Mesenchymal stem cell (in vitro differentiated cells and primary cell): ENCODE results near the gene IL10.

ENCODE experiments used
- DNase-seq: peaks from one replicate; pipeline ENCODE4 v3.0.0-alpha.2; 2013
- H2AFZ ChIP-seq: one replicate; pipeline ENCODE4 v1.6.1; 2013; ENCODE audit warnings: low read depth, mild to moderate bottlenecking, control low read depth, inconsistent platforms, low read length, moderate library complexity
- H2AK5ac ChIP-seq: 2 replicates; pipeline ENCODE4 v1.6.1; 2013; ENCODE audit warnings: low read length, moderate library complexity, mild to moderate bottlenecking, inconsistent platforms; ENCODE audit not compliant: severe bottlenecking
- H2BK120ac ChIP-seq: one replicate; pipeline ENCODE4 v1.6.1; 2013; ENCODE audit warnings: low read depth, mild to moderate bottlenecking, inconsistent platforms, low read length, moderate library complexity
- H2BK12ac ChIP-seq, 2 experiments: one replicate each; pipeline ENCODE4 v1.6.1; 2013; ENCODE audit warnings: inconsistent platforms in 2 of 2, low read length in 2 of 2, mild to moderate bottlenecking in 2 of 2, moderate library complexity in 2 of 2, control low read depth in 1 of 2
- H2BK15ac ChIP-seq: one replicate; pipeline ENCODE4 v1.6.1; 2013; ENCODE audit warnings: mild to moderate bottlenecking, low read depth, inconsistent platforms; ENCODE audit not compliant: poor library complexity, severe bottlenecking
- H2BK5ac ChIP-seq: 2 replicates; pipeline ENCODE4 v1.6.1; 2013; ENCODE audit warnings: low read depth, mild to moderate bottlenecking, low read length, control low read depth, inconsistent platforms; ENCODE audit not compliant: poor library complexity, severe bottlenecking
- H3K14ac ChIP-seq, 2 experiments: one replicate each; pipeline ENCODE4 v1.6.1; 2013; ENCODE audit warnings: inconsistent platforms in 2 of 2, low read length in 2 of 2, control low read depth in 1 of 2, mild to moderate bottlenecking in 1 of 2, moderate library complexity in 1 of 2
- H3K18ac ChIP-seq, 2 experiments: one replicate each; pipeline ENCODE4 v1.6.1; 2013; ENCODE audit warnings: inconsistent platforms in 2 of 2, low read length in 2 of 2, control low read depth in 1 of 2, low read depth in 1 of 2, mild to moderate bottlenecking in 1 of 2
- H3K23ac ChIP-seq, 2 experiments: one replicate each; pipeline ENCODE4 v1.6.1; 2013; ENCODE audit warnings: inconsistent platforms in 2 of 2, low read length in 2 of 2, mild to moderate bottlenecking in 2 of 2, moderate library complexity in 2 of 2, control low read depth in 1 of 2
- H3K27ac ChIP-seq: 2 replicates; pipeline ENCODE4 v1.5.1; 2013; ENCODE audit warnings: mild to moderate bottlenecking, moderate library complexity, low read length, control low read depth, inconsistent platforms; ENCODE audit not compliant: poor library complexity, severe bottlenecking
- H3K27me3 ChIP-seq, 2 experiments: 2 replicates each; pipeline versions ENCODE4 v1.6.1 to v1.7.0; 2013; ENCODE audit warnings: low read length in 2 of 2, mild to moderate bottlenecking in 2 of 2, moderate library complexity in 2 of 2, control low read depth in 1 of 2, inconsistent platforms in 1 of 2; ENCODE audit not compliant: control insufficient read depth in 1 of 2, insufficient read depth in 1 of 2
- H3K36me3 ChIP-seq, 2 experiments: 2 replicates each; pipeline versions ENCODE4 v1.6.1 to v1.7.0; 2013; ENCODE audit warnings: low read length in 2 of 2, control low read depth in 1 of 2, inconsistent platforms in 1 of 2, low read depth in 1 of 2, mild to moderate bottlenecking in 1 of 2; ENCODE audit not compliant: insufficient read depth in 2 of 2, control insufficient read depth in 1 of 2
- H3K4ac ChIP-seq, 2 experiments: one replicate each; pipeline ENCODE4 v1.6.1; 2013; ENCODE audit warnings: inconsistent platforms in 2 of 2, low read length in 2 of 2, mild to moderate bottlenecking in 2 of 2, moderate library complexity in 2 of 2, control low read depth in 1 of 2, low read depth in 1 of 2
- H3K4me1 ChIP-seq: 2 replicates; pipeline ENCODE4 v1.6.1; 2013; ENCODE audit warnings: low read depth, low read length, control low read depth; ENCODE audit not compliant: control insufficient read depth, insufficient read depth
- H3K4me2 ChIP-seq: 2 replicates; pipeline ENCODE4 v1.6.1; 2013; ENCODE audit warnings: low read length, mild to moderate bottlenecking, inconsistent platforms; ENCODE audit not compliant: poor library complexity, severe bottlenecking
- H3K4me3 ChIP-seq, 2 experiments: 2 replicates each; pipeline versions ENCODE4 v1.5.1 to v1.7.0; 2013; ENCODE audit warnings: low read length in 2 of 2, mild to moderate bottlenecking in 2 of 2, control low read depth in 1 of 2, low read depth in 1 of 2; ENCODE audit not compliant: insufficient read depth in 1 of 2
- H3K79me1 ChIP-seq: replicated peaks from 2 replicates; pipeline ENCODE4 v1.6.1; 2013; ENCODE audit warnings: mild to moderate bottlenecking, control low read depth, low read length, inconsistent platforms; ENCODE audit not compliant: poor library complexity, severe bottlenecking
- H3K9ac ChIP-seq: 2 replicates; pipeline ENCODE4 v1.7.0; 2013; ENCODE audit warnings: mild to moderate bottlenecking, low read length, moderate library complexity
- H3K9me3 ChIP-seq: 2 replicates; pipeline ENCODE4 v1.7.0; 2013; ENCODE audit warnings: mild to moderate bottlenecking, low read length; ENCODE audit not compliant: control insufficient read depth
- H4K8ac ChIP-seq: one replicate; pipeline ENCODE4 v1.6.1; 2013; ENCODE audit warnings: inconsistent platforms, mild to moderate bottlenecking, low read length, moderate library complexity
- H4K91ac ChIP-seq: one replicate; pipeline ENCODE4 v1.6.1; 2013; ENCODE audit warnings: mild to moderate bottlenecking, low read length, inconsistent platforms
- WGBS: methylation state at CpG from one replicate; pipeline ENCODE4 v1.1.7; 2013; ENCODE audit warnings: mixed read lengths; 5-methylcytosine and 5-hydroxymethylcytosine counted together

IL10 gene

DNA sequence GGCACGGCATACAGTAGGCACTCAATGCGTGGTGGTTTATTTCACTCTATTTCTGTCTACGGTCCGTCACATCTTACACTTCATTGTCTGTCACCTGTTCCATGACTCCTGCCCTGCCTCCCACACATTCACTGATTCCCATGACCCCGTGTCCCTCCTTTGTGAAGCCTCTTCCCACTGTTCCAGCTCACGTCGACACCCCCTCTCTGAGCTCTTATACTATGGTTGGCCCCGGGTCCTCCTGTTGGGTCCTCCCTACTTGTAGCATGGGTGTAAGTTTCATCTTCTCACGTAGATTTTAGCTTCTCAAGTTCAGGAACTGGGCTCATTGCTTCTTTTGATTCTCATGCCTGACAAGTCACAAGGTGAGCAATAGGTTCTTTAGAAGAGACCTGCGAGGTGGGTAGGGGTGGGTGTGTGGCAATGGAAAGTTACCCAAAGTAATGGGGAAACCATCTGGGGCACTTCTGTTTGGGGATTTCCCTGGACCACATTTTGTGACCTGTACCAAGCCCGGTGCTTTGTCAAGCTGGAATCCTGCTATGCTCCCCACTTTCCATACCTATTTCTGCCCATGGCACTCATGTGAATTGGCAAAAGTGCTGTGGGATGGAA, 22.1 kb upstream of the IL10 start:
- Histone ChIP-seq H3K27ac (no peak overlapping the region), H4K8ac (no peak overlapping the region), H2AK5ac (no peak overlapping the region), H4K91ac (no peak overlapping the region), H3K79me1 (no peaks in the 10 kb centered on the region), H2BK15ac (peak overlapping the region; percentile 44), H3K4me3 (no peak overlapping the region), H3K4me2 (no peak overlapping the region), H3K14ac (no peak overlapping the region), H3K9me3 (no peaks in the 10 kb centered on the region), H3K23ac (no peak overlapping the region), H2AFZ (no peak overlapping the region), H3K27me3 (peaks cover 0 to 10% of the 10 kb centered on the region in 2 experiments), H3K9ac (no peak overlapping the region), H3K4ac (no peak overlapping the region), H3K18ac (no peak overlapping the region), H2BK5ac (no peak overlapping the region), H3K36me3 (no peaks in the 10 kb centered on the region), H2BK120ac (no peak overlapping the region), H2BK12ac (peak overlapping the region in 1 of 2 experiments; percentile 51), H3K4me1 (peaks cover 5% of the 10 kb centered on the region)
- 95% methylated on average over 11 of the region's 11 CpGs for WGBS
- no peak for DNase-seq

DNA sequence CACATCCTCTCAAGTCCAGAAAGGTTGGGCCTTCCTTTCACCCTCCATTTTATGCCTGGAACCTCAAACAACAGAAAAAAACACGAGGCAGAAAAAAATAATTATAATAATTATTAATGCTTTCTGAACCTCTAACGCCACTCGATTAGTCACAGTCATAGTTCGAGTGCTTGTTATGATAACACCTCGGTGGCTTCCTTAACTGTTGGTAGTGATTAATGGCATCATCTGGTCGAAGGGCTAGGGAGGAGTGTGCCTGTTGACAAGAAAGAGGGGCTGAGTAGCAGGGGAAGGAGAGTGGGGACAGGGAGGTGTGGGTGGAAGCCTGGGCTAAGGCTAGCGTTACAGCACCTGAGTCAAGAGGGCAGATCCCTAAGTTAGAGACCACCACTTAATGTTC, 21.3 kb upstream of the IL10 start:
- no peak overlapping the region for H3K9ac ChIP-seq
- peaks cover 0 to 9% of the 10 kb centered on the region in 2 experiments for H3K27me3 ChIP-seq
- WGBS = 57% methylated on average over 5 of the region's 7 CpGs
- H2BK120ac ChIP-seq = no peak overlapping the region
- H3K9me3 ChIP-seq = no peaks in the 10 kb centered on the region
- H2BK15ac ChIP-seq = no peak overlapping the region
- H2AK5ac ChIP-seq = no peak overlapping the region
- no peak overlapping the region for H3K23ac ChIP-seq
- no peak overlapping the region for H2AFZ ChIP-seq
- H4K8ac ChIP-seq = peak overlapping the region; percentile 78
- H3K4me2 ChIP-seq = no peak overlapping the region
- H3K36me3 ChIP-seq = no peaks in the 10 kb centered on the region
- H2BK12ac ChIP-seq = peak overlapping the region in 1 of 2 experiments; percentile 29
- peak overlapping the region; percentile 53 for H4K91ac ChIP-seq
- H3K27ac ChIP-seq = no peak overlapping the region
- DNase-seq = no peak
- H3K14ac ChIP-seq = peak overlapping the region in 1 of 2 experiments; percentile 80
- H3K4me1 ChIP-seq = peaks cover 5% of the 10 kb centered on the region
- no peak overlapping the region for H3K4ac ChIP-seq
- H3K4me3 ChIP-seq = no peak overlapping the region
- no peaks in the 10 kb centered on the region for H3K79me1 ChIP-seq
- H3K18ac ChIP-seq = no peak overlapping the region
- H2BK5ac ChIP-seq = no peak overlapping the region

DNA sequence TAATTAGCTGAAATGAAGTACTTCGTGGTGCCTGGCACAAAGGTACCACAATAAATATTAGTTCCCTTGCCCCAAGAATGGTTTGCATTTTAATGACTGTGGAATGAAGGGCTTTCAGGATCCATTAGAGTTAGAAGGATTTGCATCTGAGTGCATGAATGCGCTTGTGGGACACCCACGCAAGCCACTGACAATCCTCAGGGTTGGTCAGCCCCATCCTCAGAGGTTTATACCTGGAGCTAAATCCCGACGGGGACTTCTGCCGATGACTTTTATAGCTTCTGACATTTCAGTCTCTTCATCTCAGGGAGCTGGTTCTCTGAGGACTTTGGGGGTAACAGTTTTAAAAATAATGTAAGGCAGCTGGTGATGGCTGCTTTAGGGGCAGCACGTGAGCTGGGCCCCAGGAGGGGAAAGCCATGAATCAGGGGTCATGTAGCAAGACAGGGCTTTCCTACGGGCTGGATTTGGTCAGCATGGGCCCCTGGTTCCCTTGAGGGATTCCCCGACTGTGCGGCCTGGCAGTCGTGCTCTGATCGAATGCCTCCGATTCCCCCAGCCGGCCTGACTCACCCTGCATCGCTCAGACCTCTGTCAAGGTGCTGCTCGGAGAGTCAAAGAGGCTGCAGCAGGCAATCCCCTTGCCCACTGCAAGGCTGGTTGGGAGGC, 20.8 kb upstream of the IL10 start:
- WGBS = 75% methylated on average over 16 of the region's 16 CpGs

DNA sequence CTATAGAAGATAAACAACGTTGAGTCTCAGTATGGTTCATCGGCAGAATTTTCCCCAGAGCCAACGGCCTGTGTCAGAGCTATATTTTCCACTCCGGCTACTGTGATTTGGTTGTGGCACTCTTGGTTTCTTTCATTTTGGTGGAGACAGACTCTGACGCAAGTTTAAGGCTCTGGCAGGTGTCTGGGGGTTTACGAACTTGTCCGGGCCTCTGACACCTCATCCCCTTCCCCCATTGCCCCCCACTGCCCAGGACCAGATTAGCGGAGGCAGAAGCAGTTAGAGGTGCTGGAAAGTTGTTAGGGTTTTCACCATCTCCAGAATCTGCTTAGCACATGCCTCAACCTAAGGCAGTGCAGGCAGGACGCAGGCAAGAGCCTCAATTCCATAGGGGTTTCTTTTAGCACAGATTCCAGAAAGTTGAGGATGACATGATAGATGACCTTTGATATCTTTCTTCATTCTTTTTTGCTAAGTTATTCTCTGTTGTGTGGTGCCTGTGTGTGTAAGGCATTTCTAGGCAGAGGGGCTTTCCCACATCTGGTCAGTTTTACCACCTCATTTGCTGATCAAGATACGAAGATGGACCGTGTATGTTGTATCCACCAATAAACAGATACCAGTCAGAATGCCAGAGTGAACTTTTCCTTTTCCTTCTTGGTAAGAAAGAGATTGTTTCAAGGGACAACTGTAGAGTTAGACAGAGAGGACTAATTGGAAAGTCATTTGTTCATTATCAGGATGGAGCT, 18.4 kb upstream of the IL10 start:
- no peak overlapping the region for H2BK5ac ChIP-seq
- WGBS = 94% methylated on average over 7 of the region's 11 CpGs

More for the DNA sequence above, 20.8 kb upstream of the IL10 start:
- Histone ChIP-seq H3K27ac (no peak overlapping the region), H3K9me3 (no peaks in the 10 kb centered on the region), H2AK5ac (no peak overlapping the region), H2BK12ac (peak overlapping the region; percentile 71 to 84), H3K36me3 (no peaks in the 10 kb centered on the region), H3K4me3 (no peak overlapping the region), H3K23ac (no peak overlapping the region), H3K14ac (peak overlapping the region in 1 of 2 experiments; percentile 80), H2BK120ac (no peak overlapping the region), H3K79me1 (no peaks in the 10 kb centered on the region), H3K4me1 (peaks cover 5% of the 10 kb centered on the region), H3K18ac (peak overlapping the region in 1 of 2 experiments; percentile 61), H2BK5ac (no peak overlapping the region), H4K91ac (peak overlapping the region; percentile 53), H2BK15ac (no peak overlapping the region), H2AFZ (no peak overlapping the region), H4K8ac (peak overlapping the region; percentile 78), H3K4ac (peak overlapping the region in 1 of 2 experiments; percentile 8), H3K9ac (no peak overlapping the region), H3K27me3 (peaks cover 0 to 10% of the 10 kb centered on the region in 2 experiments), H3K4me2 (no peak overlapping the region)
- DNase-seq = peak; percentile 70

More for the DNA sequence above, 18.4 kb upstream of the IL10 start:
- H3K14ac ChIP-seq = no peak overlapping the region
- no peak overlapping the region for H2AFZ ChIP-seq
- peak overlapping the region in 1 of 2 experiments; percentile 15 for H2BK12ac ChIP-seq
- no peak overlapping the region for H2BK15ac ChIP-seq
- no peak overlapping the region for H4K91ac ChIP-seq
- H3K9me3 ChIP-seq = no peaks in the 10 kb centered on the region
- H3K27me3 ChIP-seq = peaks cover 10 to 20% of the 10 kb centered on the region in 2 experiments
- H3K4me1 ChIP-seq = peaks cover 5% of the 10 kb centered on the region
- no peak overlapping the region for H3K4me3 ChIP-seq
- H3K27ac ChIP-seq = no peak overlapping the region
- H2AK5ac ChIP-seq = no peak overlapping the region
- no peak overlapping the region for H3K4ac ChIP-seq
- H2BK120ac ChIP-seq = no peak overlapping the region
- H3K4me2 ChIP-seq = no peak overlapping the region
- DNase-seq = no peak
- H3K36me3 ChIP-seq = no peaks in the 10 kb centered on the region
- H4K8ac ChIP-seq = no peak overlapping the region
- H3K79me1 ChIP-seq = no peaks in the 10 kb centered on the region
- no peak overlapping the region for H3K9ac ChIP-seq
- no peak overlapping the region for H3K23ac ChIP-seq
- no peak overlapping the region for H3K18ac ChIP-seq
